ENCODE data around the gene RFX8. TPM values are rescaled to one million over a fixed set of nuclear protein-coding genes. Genes with fewer than 3 reads are reported as not detected.

RFX8 gene
- total RNA-seq, 4 donors from 2014 or later = 0.52 to 0.84 TPM; not detected in 2

GRCh38 chr2:101382442-101382841 lies 92.5 kb downstream of the RFX8 start:
- DNase-seq (ENCODE audit: low spot score in 2 of 2) = peak in 1 of 2 donors; percentile 8
- TF ChIP-seq POLR2A (IDR thresholded peaks at IDR 0.05) (no peak), CTCF (IDR thresholded peaks at IDR 0.05) (no peak)
- H3K4me3 ChIP-seq (ENCODE audit: low read depth, poor library complexity, severe bottlenecking) = no peak overlapping the region
- intact Hi-C loops (cut with DNase I; ENCODE audit: low total_unique reads) = no loop called here
- 69 to 88% methylated on average over 2 of the region's 2 CpGs for WGBS, 2 donors

- WGBS, 2 donors = 61 to 73% methylated on average over 11 of the region's 11 CpGs
- TF ChIP-seq POLR2A (IDR thresholded peaks at IDR 0.05) (no peak), CTCF (IDR thresholded peaks at IDR 0.05) (no peak)
- no peak overlapping the region for H3K4me3 ChIP-seq (ENCODE audit: low read depth, poor library complexity, severe bottlenecking)
- DNase-seq (ENCODE audit: low spot score in 2 of 2) = peak in 1 of 2 donors; percentile 83
- intact Hi-C loops (cut with DNase I; ENCODE audit: low total_unique reads) = no loop called here
Observed at GRCh38 chr2:101380376-101380775, 94.5 kb downstream of the RFX8 start.

- intact Hi-C loops (cut with DNase I; ENCODE audit: low total_unique reads) = no loop called here
- TF ChIP-seq POLR2A (IDR thresholded peaks at IDR 0.05) = no peak
- no peak for TF ChIP-seq CTCF (IDR thresholded peaks at IDR 0.05)
- WGBS, 2 donors = 88 to 90% methylated on average over 2 of the region's 2 CpGs
- no peak for DNase-seq (ENCODE audit: low spot score in 2 of 2)
- no peak overlapping the region for H3K4me3 ChIP-seq (ENCODE audit: low read depth, poor library complexity, severe bottlenecking)
Observed at GRCh38 chr2:101379091-101379490, 95.8 kb downstream of the RFX8 start.

GRCh38 chr2:101375653-101376052 lies 99.3 kb downstream of the RFX8 start:
- DNase-seq (ENCODE audit: low spot score in 2 of 2) = no peak
- TF ChIP-seq POLR2A (IDR thresholded peaks at IDR 0.05) = no peak
- TF ChIP-seq CTCF (IDR thresholded peaks at IDR 0.05) = no peak
- WGBS, 2 donors = 73 to 78% methylated on average over 9 of the region's 9 CpGs
- intact Hi-C loops (cut with DNase I; ENCODE audit: low total_unique reads) = no loop called here
- no peak overlapping the region for H3K4me3 ChIP-seq (ENCODE audit: low read depth, poor library complexity, severe bottlenecking)

- 86 to 92% methylated on average over 7 of the region's 7 CpGs for WGBS, 2 donors
- no peak for DNase-seq (ENCODE audit: low spot score in 2 of 2)
- no peak overlapping the region for H3K4me3 ChIP-seq (ENCODE audit: low read depth, poor library complexity, severe bottlenecking)
- intact Hi-C loops (cut with DNase I; ENCODE audit: low total_unique reads) = no loop called here
- no peak for TF ChIP-seq CTCF (IDR thresholded peaks at IDR 0.05)
- TF ChIP-seq POLR2A (IDR thresholded peaks at IDR 0.05) = no peak
Observed at GRCh38 chr2:101374821-101375561, 99.9 kb downstream of the RFX8 start.

GRCh38 chr2:101372792-101373191 lies 102.1 kb downstream of the RFX8 start:
- intact Hi-C loops (cut with DNase I; ENCODE audit: low total_unique reads) = no loop called here
- no peak for DNase-seq (ENCODE audit: low spot score in 2 of 2)
- TF ChIP-seq CTCF (IDR thresholded peaks at IDR 0.05) = no peak
- TF ChIP-seq POLR2A (IDR thresholded peaks at IDR 0.05) = no peak
- H3K4me3 ChIP-seq (ENCODE audit: low read depth, poor library complexity, severe bottlenecking) = no peak overlapping the region
- 78 to 86% methylated on average over 1 of the region's 1 CpG for WGBS, 2 donors

Data from lower leg skin (tissue), 4 donors.